ENCODE data around the gene COL6A5. TPM values are rescaled to one million over a fixed set of nuclear protein-coding genes. Genes with fewer than 3 reads are reported as not detected.

COL6A5 gene
- total and polyA plus RNA-seq, 2 donors (not counting 3 experiments of a cell fraction or from before 2014, with no cell fraction given): not detected

GRCh38 chr3:130506031-130506430 lies 160.6 kb downstream of the COL6A5 start:
- CTCF ChIA-PET: no interaction called here

GRCh38 chr3:130507746-130508145 lies 162.3 kb downstream of the COL6A5 start:
- no peaks in the 10 kb centered on the region for H3K79me2 ChIP-seq (ENCODE audit: control insufficient read depth, insufficient read depth, low read length)
- H3K27me3 ChIP-seq (ENCODE audit: control insufficient read depth in 2 of 2, insufficient read depth in 2 of 2, low read length in 2 of 2): no peaks in the 10 kb centered on the region
- H3K4me2 ChIP-seq (ENCODE audit: insufficient read depth, low read length): no peak overlapping the region
- no peak for DNase-seq (ENCODE audit: low read depth, low spot score)
- no peaks in the 10 kb centered on the region for H4K20me1 ChIP-seq (replicated peaks; ENCODE audit: control insufficient read depth, extremely low read depth, insufficient read depth, low read length)
- no TSS peak for BruUV-seq (replicated peaks)
- intact Hi-C loops (cut with micrococcal nuclease): no loop called here
- H3K9me3 ChIP-seq (replicated peaks; ENCODE audit: control insufficient read depth, insufficient read depth, low read length): no peaks in the 10 kb centered on the region
- no peak overlapping the region for H3K27ac ChIP-seq (ENCODE audit: insufficient read depth, low read depth, low read length)
- no peak overlapping the region for H2AFZ ChIP-seq (ENCODE audit: low read depth, low read length)
- H3K4me3 ChIP-seq (replicated peaks in 1 of 3; ENCODE audit: insufficient read depth in 1 of 3, low read depth in 1 of 3, low read length in 3 of 3): no peak overlapping the region
- no peaks in the 10 kb centered on the region for H3K36me3 ChIP-seq (ENCODE audit: control insufficient read depth in 2 of 2, extremely low read depth in 1 of 2, insufficient read depth in 2 of 2, low read length in 2 of 2)
- POLR2A ChIA-PET: no interaction called here
- dilution Hi-C loops (cut with MboI; ENCODE audit: extremely low pct_ligation_motif_present, low sequenced_read_pairs): no loop called here
- H3K9ac ChIP-seq (replicated peaks; ENCODE audit: extremely low read depth, insufficient read depth, low read length): no peak overlapping the region
- H3K4me1 ChIP-seq (ENCODE audit: control insufficient read depth, extremely low read depth, insufficient read depth, low read length): no peaks in the 10 kb centered on the region
- CTCF ChIA-PET: no interaction called here
- H3K9me1 ChIP-seq (replicated peaks; ENCODE audit: control insufficient read depth, extremely low read depth, insufficient read depth, low read length): no peaks in the 10 kb centered on the region
- FAIRE-seq: no peak
- no peak for TF ChIP-seq POLR2A (IDR thresholded peaks at IDR 0.05; ENCODE audit: low read depth, low read length)

More at GRCh38 chr3:130506031-130506430, 160.6 kb downstream of the COL6A5 start:
- TF ChIP-seq POLR2AphosphoS5 (IDR thresholded peaks at IDR 0.05; ENCODE audit: insufficient read depth, low read depth, low read length): no peak
- no peak for TF ChIP-seq GATA2 (IDR thresholded peaks at IDR 0.05; ENCODE audit: insufficient read depth, insufficient read length, low read depth, low read length)
- no peak for TF ChIP-seq POLR2A (IDR thresholded peaks at IDR 0.05; ENCODE audit: low read depth, low read length)
- no peak for TF ChIP-seq MAX (IDR thresholded peaks at IDR 0.05; ENCODE audit: insufficient read depth, insufficient read length)
- TF ChIP-seq MYC (IDR thresholded peaks at IDR 0.05; ENCODE audit: low read depth, low read length): no peak
- Histone ChIP-seq H3K4me1 (ENCODE audit: control insufficient read depth, extremely low read depth, insufficient read depth, low read length) (no peaks in the 10 kb centered on the region), H3K4me3 (replicated peaks in 1 of 3; ENCODE audit: insufficient read depth in 1 of 3, low read depth in 1 of 3, low read length in 3 of 3) (no peak overlapping the region), H3K79me2 (ENCODE audit: control insufficient read depth, insufficient read depth, low read length) (no peaks in the 10 kb centered on the region), H2AFZ (ENCODE audit: low read depth, low read length) (no peak overlapping the region), H3K27me3 (ENCODE audit: control insufficient read depth in 2 of 2, insufficient read depth in 2 of 2, low read length in 2 of 2) (no peaks in the 10 kb centered on the region), H3K27ac (ENCODE audit: insufficient read depth, low read depth, low read length) (no peak overlapping the region), H4K20me1 (replicated peaks; ENCODE audit: control insufficient read depth, extremely low read depth, insufficient read depth, low read length) (no peaks in the 10 kb centered on the region), H3K9me1 (replicated peaks; ENCODE audit: control insufficient read depth, extremely low read depth, insufficient read depth, low read length) (no peaks in the 10 kb centered on the region), H3K9me3 (replicated peaks; ENCODE audit: control insufficient read depth, insufficient read depth, low read length) (no peaks in the 10 kb centered on the region), H3K4me2 (ENCODE audit: insufficient read depth, low read length) (no peak overlapping the region), H3K36me3 (ENCODE audit: control insufficient read depth in 2 of 2, extremely low read depth in 1 of 2, insufficient read depth in 2 of 2, low read length in 2 of 2) (no peaks in the 10 kb centered on the region), H3K9ac (replicated peaks; ENCODE audit: extremely low read depth, insufficient read depth, low read length) (no peak overlapping the region)
- dilution Hi-C loops (cut with MboI; ENCODE audit: extremely low pct_ligation_motif_present, low sequenced_read_pairs): no loop called here
- DNase-seq (ENCODE audit: low read depth, low spot score): no peak
- intact Hi-C loops (cut with micrococcal nuclease): no loop called here
- BruUV-seq (replicated peaks): no TSS peak
- no peak for FAIRE-seq
- POLR2A ChIA-PET: no interaction called here

Data from endothelial cell of umbilical vein (primary cell).